K562 (cell line): ENCODE data around the gene COLEC12. TPM values are rescaled to one million over a fixed set of nuclear protein-coding genes. Genes with fewer than 3 reads are reported as not detected.
A peak's percentile ranks its signal among the peaks of the same experiment; 100 is the strongest.

ENCODE experiments used
- ATAC-seq: fragments of 200-7000 bp; cut with Tn5 transposase; 3 replicates; pipeline ENCODE4 v1.9.1; 2020; ENCODE audit warnings: moderate library complexity
- BruUV-seq: library from RNA; stranded (reverse); fragments of 400-500 nt; replicated peaks from 2 replicates; lab custom pipeline; 2021; lab: Mats Ljungman, UMichigan
- CTCF ChIA-PET: fragments of 300-600 bp; formaldehyde crosslinking; extraction: SDS; loops from one replicate; lab custom pipeline; 2021; ENCODE audit warnings: low intra/inter-chr PET ratio; lab: Yijun Ruan, JAX
- POLR2A ChIA-PET: fragments of 300-600, 350-650 bp; sonication (Branson Sonifier 250); formaldehyde crosslinking; extraction: SDS; loops from one replicate; lab custom pipeline; 2021; ENCODE audit warnings: antibody characterized with exemption, inconsistent platforms; lab: Yijun Ruan, JAX
- DNase-seq, 4 experiments: peaks; one replicate each; pipeline versions ENCODE4 v3.0.0 to v3.0.0-alpha.2; 2011 to 2018; ENCODE audit warnings: low spot score in 3 of 4, mixed read lengths in 3 of 4; ENCODE audit errors: extremely low read depth in 1 of 4
- FAIRE-seq: peaks from 2 replicates; lab custom pipeline; 2011; peaks lifted over from hg19 to GRCh38; lab: Jason Lieb, UNC
- H2AFZ ChIP-seq: 2 replicates; pipeline ENCODE4 v1.6.0; 2011; ENCODE audit warnings: low read depth, low read length, control low read depth, inconsistent platforms
- H3K27ac ChIP-seq: fragments of 200-600 bp; 3 replicates; pipeline ENCODE4 v1.8.0; 2011; ENCODE audit warnings: low read depth, mild to moderate bottlenecking, control low read depth, inconsistent platforms, low read length, moderate library complexity, mixed read lengths; ENCODE audit errors: extremely low read depth
- H3K27me3 ChIP-seq, 2 experiments: fragments of 300-600 bp in 1 of 2; 2 replicates in 1 of 2; 3 replicates in 1 of 2; pipeline versions ENCODE4 v1.6.0 to v1.8.0; 2011; ENCODE audit warnings: inconsistent platforms in 2 of 2, low read length in 2 of 2, mild to moderate bottlenecking in 1 of 2, mixed read lengths in 1 of 2, moderate library complexity in 1 of 2; ENCODE audit not compliant: control insufficient read depth in 2 of 2, insufficient read depth in 2 of 2
- H3K36me3 ChIP-seq: fragments of 300-600 bp; 3 replicates; pipeline ENCODE4 v1.8.0; 2011; ENCODE audit warnings: mild to moderate bottlenecking, low read length, inconsistent platforms; ENCODE audit not compliant: control insufficient read depth, insufficient read depth
- H3K4me1 ChIP-seq, 2 experiments: fragments of 200-600 bp in 1 of 2; replicated peaks in 1 of 2; 2 replicates in 1 of 2; 3 replicates in 1 of 2; pipeline versions ENCODE4 v1.5.1 to v1.8.0; 2011; ENCODE audit warnings: inconsistent platforms in 2 of 2, low read length in 2 of 2, mild to moderate bottlenecking in 1 of 2, mixed read lengths in 1 of 2, moderate library complexity in 1 of 2; ENCODE audit not compliant: control insufficient read depth in 2 of 2, insufficient read depth in 2 of 2
- H3K4me2 ChIP-seq: 2 replicates; pipeline ENCODE4 v1.6.1; 2011; ENCODE audit warnings: low read length, control low read depth, inconsistent platforms, mixed read lengths; ENCODE audit not compliant: insufficient read depth
- H3K4me3 ChIP-seq: fragments of 200-600 bp; sonication (generic), shearing (Covaris generic); 2 replicates; pipeline ENCODE4 v1.5.1; 2016; ENCODE audit warnings: control low read depth, inconsistent platforms
- H3K79me2 ChIP-seq: fragments of 200-600 bp; 3 replicates; pipeline ENCODE4 v1.8.0; 2011; ENCODE audit warnings: low read length, inconsistent platforms; ENCODE audit not compliant: control insufficient read depth, insufficient read depth
- H3K9ac ChIP-seq, 2 experiments: 2 replicates each; pipeline versions ENCODE4 v1.6.0 to v1.6.1; 2011; ENCODE audit warnings: low read depth in 2 of 2, low read length in 2 of 2, control low read depth in 1 of 2, inconsistent platforms in 1 of 2, mild to moderate bottlenecking in 1 of 2, mixed read lengths in 1 of 2; ENCODE audit not compliant: insufficient read depth in 1 of 2
- H3K9me1 ChIP-seq: one replicate; pipeline ENCODE4 v1.6.0; 2011; ENCODE audit warnings: inconsistent platforms, mild to moderate bottlenecking, low read length, moderate library complexity; ENCODE audit not compliant: control insufficient read depth, insufficient read depth
- H3K9me3 ChIP-seq: replicated peaks from 2 replicates; pipeline ENCODE4 v1.5.1; 2011; ENCODE audit warnings: low read depth, low read length, inconsistent platforms; ENCODE audit not compliant: control insufficient read depth, insufficient read depth
- H4K20me1 ChIP-seq: replicated peaks from 2 replicates; pipeline ENCODE4 v1.6.1; 2011; ENCODE audit warnings: low read length, inconsistent platforms, mixed read lengths; ENCODE audit not compliant: control insufficient read depth, insufficient read depth
- ATF3 ChIP-seq, 2 experiments: fragments of 450-650 bp in 1 of 2; sonication (generic) in 1 of 2; formaldehyde crosslinking in 1 of 2; IDR thresholded peaks in 1 of 2; conservative IDR thresholded peaks in 1 of 2; 2 replicates each; pipeline versions ENCODE4 v1.6.1 to v1.8.1; 2016 to 2023; ENCODE audit warnings: mild to moderate bottlenecking in 2 of 2, moderate library complexity in 2 of 2, inconsistent platforms in 1 of 2, missing genetic modification reagents in 1 of 2
- CEBPG ChIP-seq, 3 experiments: fragments of 200-800 bp in 1 of 3; sonication (Bioruptor generic) in 1 of 3; sonication (generic) in 1 of 3; formaldehyde crosslinking in 1 of 3; IDR thresholded peaks in 2 of 3; conservative IDR thresholded peaks in 1 of 3; 2 replicates each; pipeline versions ENCODE4 v1.6.1 to v1.8.0; 2016 to 2022; ENCODE audit warnings: missing compliant biosample characterization in 2 of 3, missing genetic modification characterization in 2 of 3, mild to moderate bottlenecking in 1 of 3, missing genetic modification reagents in 1 of 3
- ESRRA ChIP-seq: fragments of 450-650 bp; IDR thresholded peaks from 2 replicates; pipeline ENCODE4 v1.6.1; 2014; ENCODE audit warnings: low read depth, mild to moderate bottlenecking, moderate library complexity, borderline replicate concordance
- HMGN3 ChIP-seq: IDR thresholded peaks from 2 replicates; pipeline ENCODE4 v1.6.1; 2011; ENCODE audit warnings: borderline replicate concordance, low read depth, mild to moderate bottlenecking, mixed read lengths, low read length; ENCODE audit not compliant: insufficient read length; ENCODE audit errors: extremely low read depth
- OTX1 ChIP-seq: fragments of 450-650 bp; formaldehyde crosslinking; IDR thresholded peaks from 2 replicates; pipeline ENCODE4 v1.4.0; 2022; ENCODE audit warnings: mild to moderate bottlenecking
- POLR3G ChIP-seq: IDR thresholded peaks from 2 replicates; pipeline ENCODE4 v1.6.1; 2011; ENCODE audit not compliant: insufficient read length, insufficient replicate concordance; ENCODE audit errors: extremely low read depth
- RFX1 ChIP-seq: fragments of 450-650 bp; IDR thresholded peaks from 2 replicates; pipeline ENCODE4 v1.6.1; 2016; ENCODE audit warnings: mild to moderate bottlenecking, moderate library complexity
- RREB1 ChIP-seq: fragments of 250-450 bp; sonication (Bioruptor Pico); IDR thresholded peaks from 2 replicates; pipeline ENCODE4 v1.4.0; 2020
- ZBTB12 ChIP-seq: fragments of 250-450 bp; sonication (Bioruptor Pico); IDR thresholded peaks from 2 replicates; pipeline ENCODE4 v1.4.0; 2020
- ZFPM2 ChIP-seq: fragments of 250-450 bp; sonication (Bioruptor Pico); IDR thresholded peaks from 2 replicates; pipeline ENCODE4 v1.5.1; 2022; ENCODE audit warnings: mild to moderate bottlenecking
- ZNF253 ChIP-seq: fragments of 250-450 bp; sonication (Bioruptor Pico); conservative IDR thresholded peaks from 2 replicates; pipeline ENCODE4 v1.6.1; 2021; ENCODE audit warnings: mild to moderate bottlenecking
- ZNF408 ChIP-seq: fragments of 250-450 bp; sonication (Bioruptor Pico); IDR thresholded peaks from 2 replicates; pipeline ENCODE4 v1.4.0; 2020; ENCODE audit warnings: low read depth, mild to moderate bottlenecking, moderate library complexity
- ZNF436 ChIP-seq: fragments of 250-450, 450-650 bp; sonication (Bioruptor Pico); formaldehyde crosslinking; IDR thresholded peaks from 2 replicates; pipeline ENCODE4 v1.7.0; 2020; ENCODE audit warnings: mild to moderate bottlenecking
- ZNF444 ChIP-seq: fragments of 250-450 bp; sonication (Bioruptor Pico); IDR thresholded peaks from 2 replicates; pipeline ENCODE4 v1.4.0; 2020; ENCODE audit warnings: mild to moderate bottlenecking, moderate library complexity
- WGBS: fragments of 100-300 bp; shearing (Covaris generic); methylation state at CpG from one replicate; pipeline ENCODE4 v1.1.6; 2016; ENCODE audit warnings: low coverage, mixed read lengths; ENCODE audit not compliant: insufficient coverage; ENCODE audit errors: missing lambda C conversion rate; 5-methylcytosine and 5-hydroxymethylcytosine counted together
- in situ Hi-C: fragments of 300-500 bp; cut with MboI; formaldehyde crosslinking; loops from 4 replicates; pipeline ENCODE4 v1.15.0; 2018; ENCODE audit warnings: inconsistent platforms, mixed read lengths
- intact Hi-C: fragments of 100-400 bp; cut with micrococcal nuclease; formaldehyde crosslinking; loops from 2 replicates; pipeline ENCODE4 v1.14.2; 2022
- polyA plus RNA-seq, 8 experiments: library from polyadenylated mRNA; depleted of rRNA in 4 of 8; stranded (reverse) in 5 of 8; unstranded in 3 of 8; fragments of >200 nt; fragmentation: Nextera tagmentation in 2 of 8; fragmentation: Illumina TruSeq in 1 of 8; extraction: Ambion mirVana in 2 of 8; extraction: Trizol in 1 of 8; gene quantifications; 2 replicates each; pipeline versions ENCODE4 v1.2.1 to v1.2.3, GENCODE V29; 2011 to 2014; ENCODE audit warnings: inconsistent platforms in 1 of 8, missing spikeins in 1 of 8
- total RNA-seq, 7 experiments: library from RNA; depleted of rRNA in 6 of 7; stranded (reverse); fragments of >200 nt in 6 of 7; fragmentation: Illumina TruSeq in 2 of 7; extraction: Trizol in 2 of 7; gene quantifications; 2 replicates each; pipeline versions ENCODE4 v1.2.1 to v1.2.3, GENCODE V29; 2011 to 2021; ENCODE audit warnings: low replicate concordance in 1 of 7

COLEC12 gene
- total and polyA plus RNA-seq, 9 of the 15 experiments (the other 6 are each of a cell fraction or from before 2014, with no cell fraction given), result 0.04 TPM; not detected in 8

GRCh38 chr18:416930-417329 lies 83.6 kb downstream of the COLEC12 start:
- Histone ChIP-seq H4K20me1 (no peaks in the 10 kb centered on the region), H3K9ac (no peak overlapping the region), H3K9me3 (no peaks in the 10 kb centered on the region), H3K79me2 (no peaks in the 10 kb centered on the region), H3K9me1 (no peaks in the 10 kb centered on the region), H3K27me3 (peaks cover 2 to 3% of the 10 kb centered on the region in 2 experiments; a peak in 2 of 5 replicates), H3K4me3 (no peak overlapping the region), H3K36me3 (no peaks in the 10 kb centered on the region), H3K4me1 (no peaks in the 10 kb centered on the region; a peak in 1 of 5 replicates), H3K27ac (no peak overlapping the region), H3K4me2 (no peak overlapping the region), H2AFZ (no peak overlapping the region)
- BruUV-seq, result no TSS peak
- in situ Hi-C loops (no loop called here), intact Hi-C loops (no loop called here)
- FAIRE-seq, result no peak
- ChIA-PET POLR2A (no interaction called here), CTCF (interaction anchor here (0.6 kb wide), 1 partner anchor 1657 kb away, joined by 3 read pairs; no protein-coding TSS in a partner anchor)
- ATAC-seq, result no peak
- no peak for DNase-seq
- 14% methylated on average over 1 of the region's 1 CpG for WGBS
- TF ChIP-seq ZFPM2 (CRISPR knock-in tag) (no peak), OTX1 (CRISPR knock-in tag) (no peak), ZBTB12 (CRISPR knock-in tag) (no peak), ATF3 (IDR thresholded peaks at IDR 0.05) (peak; percentile 59; the same call in 1 of the 2 replicates), ATF3 (CRISPR knock-in tag; conservative IDR thresholded peaks at IDR 0.05) (no peak), CEBPG (CRISPR knock-in tag; IDR thresholded peaks at IDR 0.05) (no peak), CEBPG (tag; conservative IDR thresholded peaks at IDR 0.05 in 1 of 2, IDR thresholded peaks at IDR 0.05 in 1 of 2) (peak in 1 of 2 experiments; percentile 70; a peak in 2 of 4 replicates), ZNF444 (CRISPR knock-in tag) (no peak), RFX1 (no peak), HMGN3 (no peak), RREB1 (CRISPR knock-in tag) (no peak), ZNF408 (no peak), ZNF253 (no peak), POLR3G (no peak), ESRRA (no peak), ZNF436 (CRISPR knock-in tag) (no peak)
